Neural cell (in vitro differentiated cells): ENCODE results near the gene COBLL1. TPM values are rescaled to one million over a fixed set of nuclear protein-coding genes. Genes with fewer than 3 reads are reported as not detected.

ENCODE experiments used
- H2AFZ ChIP-seq: fragments of 200-600, 300-800 bp; sonication (generic), shearing (Covaris generic); 2 replicates; pipeline ENCODE4 v1.6.0; 2014; ENCODE audit warnings: low read depth, mild to moderate bottlenecking, antibody characterized with exemption, low read length, moderate library complexity
- H3F3A ChIP-seq: fragments of 200-600 bp; shearing (Covaris generic); 2 replicates; pipeline ENCODE4 v1.6.1; 2016; ENCODE audit warnings: mild to moderate bottlenecking, moderate library complexity, mixed read lengths, antibody characterized with exemption, low read length; ENCODE audit not compliant: insufficient read depth, poor library complexity, severe bottlenecking
- H3K27ac ChIP-seq: fragments of 200-600, 300-800 bp; sonication (generic), shearing (Covaris generic); 2 replicates; pipeline ENCODE4 v1.5.1; 2014; ENCODE audit warnings: mild to moderate bottlenecking, low read length, moderate library complexity
- H3K27me3 ChIP-seq: fragments of 300-800, 200-600 bp; sonication (generic), shearing (Covaris generic); 2 replicates; pipeline ENCODE4 v1.6.0; 2014; ENCODE audit warnings: mild to moderate bottlenecking, low read depth, low read length, moderate library complexity; ENCODE audit not compliant: insufficient read depth
- H3K36me3 ChIP-seq: fragments of 300-800, 200-600 bp; sonication (generic), shearing (Covaris generic); 2 replicates; pipeline ENCODE4 v1.5.1; 2014; ENCODE audit warnings: mild to moderate bottlenecking, antibody characterized with exemption, low read length, moderate library complexity; ENCODE audit not compliant: insufficient read depth
- H3K4me2 ChIP-seq: fragments of 300-800, 200-600 bp; sonication (generic), shearing (Covaris generic); 2 replicates; pipeline ENCODE4 v1.6.0; 2014; ENCODE audit warnings: mild to moderate bottlenecking, low read length
- H3K4me3 ChIP-seq: fragments of 300-800, 200-600 bp; sonication (generic), shearing (Covaris generic); 2 replicates; pipeline ENCODE4 v1.5.1; 2014; ENCODE audit warnings: mild to moderate bottlenecking, low read length, moderate library complexity
- H3K79me2 ChIP-seq: fragments of 200-600 bp; shearing (Covaris generic); replicated peaks from 2 replicates; pipeline ENCODE4 v1.6.0; 2014; ENCODE audit warnings: mild to moderate bottlenecking, low read length, moderate library complexity; ENCODE audit not compliant: insufficient read depth
- H3K9ac ChIP-seq: fragments of 300-800, 200-600 bp; sonication (generic), shearing (Covaris generic); 2 replicates; pipeline ENCODE4 v1.6.1; 2016; ENCODE audit warnings: mild to moderate bottlenecking, low read length, mixed read lengths
- H3K9me2 ChIP-seq: fragments of 200-600 bp; shearing (Covaris generic); 2 replicates; pipeline ENCODE4 v1.6.1; 2016; ENCODE audit warnings: mild to moderate bottlenecking, low read length, mixed read lengths; ENCODE audit not compliant: insufficient read depth
- H3K9me3 ChIP-seq: fragments of 200-600, 300-800 bp; sonication (generic), shearing (Covaris generic); 2 replicates; pipeline ENCODE4 v1.6.1; 2016; ENCODE audit warnings: mild to moderate bottlenecking, mixed run types, low read length, moderate library complexity, mixed read lengths
- H4K20me1 ChIP-seq: fragments of 200-600 bp; shearing (Covaris generic); 2 replicates; pipeline ENCODE4 v1.6.1; 2016; ENCODE audit warnings: mild to moderate bottlenecking, mixed run types; ENCODE audit not compliant: insufficient read depth
- CTCF ChIP-seq: fragments of 450-650 bp; IDR thresholded peaks from 2 replicates; pipeline ENCODE4 v1.5.1; 2014; ENCODE audit warnings: antibody characterized with exemption, mild to moderate bottlenecking, moderate library complexity; ENCODE audit not compliant: poor library complexity, severe bottlenecking
- EP300 ChIP-seq: fragments of 450-650 bp; conservative IDR thresholded peaks from 2 replicates; pipeline ENCODE4 v1.6.1; 2014; ENCODE audit warnings: antibody characterized with exemption, mild to moderate bottlenecking, moderate library complexity; ENCODE audit not compliant: poor library complexity, severe bottlenecking
- EZH2 ChIP-seq: fragments of 200-600, 300-800 bp; shearing (Covaris generic), sonication (generic); IDR thresholded peaks from 2 replicates; pipeline ENCODE4 v1.6.1; 2014; ENCODE audit warnings: antibody characterized with exemption, low read length, borderline replicate concordance, mild to moderate bottlenecking; ENCODE audit not compliant: insufficient read depth, poor library complexity, severe bottlenecking
- MXI1 ChIP-seq: fragments of 450-650 bp; conservative IDR thresholded peaks from 2 replicates; pipeline ENCODE4 v1.6.1; 2014; ENCODE audit warnings: antibody characterized with exemption, mild to moderate bottlenecking; ENCODE audit not compliant: poor library complexity, severe bottlenecking
- POLR2AphosphoS5 ChIP-seq: IDR thresholded peaks from 2 replicates; pipeline ENCODE4 v1.6.1; 2012
- RAD21 ChIP-seq: fragments of 450-650 bp; conservative IDR thresholded peaks from 2 replicates; pipeline ENCODE4 v1.6.1; 2014; ENCODE audit warnings: antibody characterized with exemption, mild to moderate bottlenecking, moderate library complexity
- REST ChIP-seq: IDR thresholded peaks from 2 replicates; pipeline ENCODE4 v1.6.1; 2012; ENCODE audit warnings: borderline replicate concordance
- SMC3 ChIP-seq: fragments of 450-650 bp; conservative IDR thresholded peaks from 2 replicates; pipeline ENCODE4 v1.6.1; 2014; ENCODE audit warnings: antibody characterized with exemption, mild to moderate bottlenecking, moderate library complexity; ENCODE audit not compliant: poor library complexity
- TAF1 ChIP-seq: IDR thresholded peaks from 2 replicates; pipeline ENCODE4 v1.6.1; 2012; ENCODE audit warnings: low read depth
- polyA plus RNA-seq: library from polyadenylated mRNA; depleted of rRNA; stranded (reverse); fragments of >200 nt; gene quantifications from 2 replicates; pipeline ENCODE4 v1.2.3, GENCODE V29; 2014

The COBLL1 gene
- polyA plus RNA-seq, 1 donor from 2014 or later, result 0.11 TPM

- H3K36me3 ChIP-seq, result no peaks in the 10 kb centered on the region
- H3K9me3 ChIP-seq, result no peaks in the 10 kb centered on the region
- H3K4me3 ChIP-seq, result no peak overlapping the region
- no peaks in the 10 kb centered on the region for H4K20me1 ChIP-seq
- no peaks in the 10 kb centered on the region for H3K9me2 ChIP-seq
- TF ChIP-seq TAF1 (no peak), REST (no peak), RAD21 (no peak), MXI1 (no peak), EZH2 (no peak), CTCF (no peak), POLR2AphosphoS5 (no peak), SMC3 (no peak), EP300 (no peak)
- no peaks in the 10 kb centered on the region for H3F3A ChIP-seq
- H2AFZ ChIP-seq, result no peak overlapping the region
- H3K79me2 ChIP-seq, result no peaks in the 10 kb centered on the region
- no peak overlapping the region for H3K4me2 ChIP-seq
- no peak overlapping the region for H3K27ac ChIP-seq
- no peak overlapping the region for H3K9ac ChIP-seq
- H3K27me3 ChIP-seq, result no peaks in the 10 kb centered on the region
Observed at GRCh38 chr2:164778723-164779122, 62.9 kb downstream of the COBLL1 start.

DNA sequence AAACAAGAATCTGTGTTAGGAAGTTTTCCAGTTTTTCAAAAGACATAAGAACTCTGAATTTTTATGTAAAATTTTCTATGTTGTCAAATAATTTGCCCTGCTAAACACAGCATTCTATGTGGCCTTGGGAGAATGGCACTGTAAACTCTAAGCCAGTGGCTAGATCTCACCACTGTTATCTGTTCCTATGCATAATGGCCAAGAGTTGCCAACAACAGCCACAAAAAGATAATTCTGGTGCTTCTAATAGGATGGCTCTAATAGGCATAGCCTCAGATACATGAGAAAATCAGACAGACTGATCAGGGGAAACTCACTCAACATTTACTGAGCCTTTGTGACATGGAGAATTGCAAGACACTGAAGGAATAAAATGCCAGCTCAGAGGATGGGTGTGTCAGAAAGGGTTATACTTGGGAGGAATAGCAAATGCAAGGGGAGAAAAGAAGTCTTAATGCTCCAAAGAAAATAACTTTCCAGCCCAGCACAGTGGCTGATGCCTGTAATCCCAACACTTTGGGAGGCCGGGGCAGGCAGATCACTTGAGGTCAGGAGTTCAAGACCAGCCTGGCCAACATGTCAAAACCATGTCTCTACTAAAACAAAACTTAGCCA, 63.7 kb downstream of the COBLL1 start:
- Histone ChIP-seq H3K27ac (no peak overlapping the region), H3K27me3 (no peaks in the 10 kb centered on the region)

More for the DNA sequence above, 63.7 kb downstream of the COBLL1 start:
- H3K36me3 ChIP-seq, result no peaks in the 10 kb centered on the region
- no peak for TF ChIP-seq RAD21
- no peak for TF ChIP-seq EP300
- TF ChIP-seq EZH2, result no peak
- TF ChIP-seq TAF1, result no peak
- TF ChIP-seq REST, result no peak
- no peak for TF ChIP-seq MXI1
- TF ChIP-seq SMC3, result no peak
- no peak overlapping the region for H2AFZ ChIP-seq
- H3F3A ChIP-seq, result no peaks in the 10 kb centered on the region
- no peaks in the 10 kb centered on the region for H3K9me3 ChIP-seq
- H3K4me3 ChIP-seq, result no peak overlapping the region
- H4K20me1 ChIP-seq, result no peaks in the 10 kb centered on the region
- no peaks in the 10 kb centered on the region for H3K9me2 ChIP-seq
- no peaks in the 10 kb centered on the region for H3K79me2 ChIP-seq
- no peak overlapping the region for H3K9ac ChIP-seq
- H3K4me2 ChIP-seq, result no peak overlapping the region
